Duodenal mucosa (tissue), 2 donors: ENCODE results near the gene GREB1.

ENCODE experiments used
- H3K27ac ChIP-seq: one replicate; pipeline ENCODE4 v1.7.0; 2013; ENCODE audit warnings: low read depth, low read length
- H3K27me3 ChIP-seq, 2 donors: one replicate each; pipeline ENCODE4 v1.7.0; 2013; ENCODE audit warnings: low read length in 2 of 2, control low read depth in 1 of 2; ENCODE audit not compliant: insufficient read depth in 2 of 2, control insufficient read depth in 1 of 2
- H3K36me3 ChIP-seq, 2 donors: one replicate each; pipeline ENCODE4 v1.7.0; 2013; ENCODE audit warnings: low read length in 2 of 2, control low read depth in 1 of 2; ENCODE audit not compliant: insufficient read depth in 2 of 2, control insufficient read depth in 1 of 2
- H3K4me1 ChIP-seq, 2 donors: one replicate each; pipeline ENCODE4 v1.7.0; 2013; ENCODE audit warnings: low read length in 2 of 2, control low read depth in 1 of 2; ENCODE audit not compliant: insufficient read depth in 2 of 2, control insufficient read depth in 1 of 2
- H3K4me3 ChIP-seq, 2 donors: one replicate each; pipeline ENCODE4 v1.7.0; 2013; ENCODE audit warnings: low read length in 2 of 2, low read depth in 1 of 2
- H3K9ac ChIP-seq, 2 donors: one replicate each; pipeline ENCODE4 v1.7.0; 2013; ENCODE audit warnings: low read length in 2 of 2, low read depth in 1 of 2
- H3K9me3 ChIP-seq, 2 donors: one replicate each; pipeline ENCODE4 v1.7.0; 2013; ENCODE audit warnings: low read length in 2 of 2, control low read depth in 1 of 2; ENCODE audit not compliant: control insufficient read depth in 1 of 2

Gene GREB1

GRCh38 chr2:11559786-11560155, 25.9 kb downstream of the GREB1 start:
- no peak overlapping the region for H3K27ac ChIP-seq
- no peak overlapping the region for H3K9ac ChIP-seq
- H3K9me3 ChIP-seq = no peaks in the 10 kb centered on the region
- H3K36me3 ChIP-seq = no peaks in the 10 kb centered on the region
- no peaks in the 10 kb centered on the region for H3K4me1 ChIP-seq
- no peak overlapping the region for H3K4me3 ChIP-seq
- H3K27me3 ChIP-seq = peaks cover 6 to 10% of the 10 kb centered on the region in 2 donors

DNA sequence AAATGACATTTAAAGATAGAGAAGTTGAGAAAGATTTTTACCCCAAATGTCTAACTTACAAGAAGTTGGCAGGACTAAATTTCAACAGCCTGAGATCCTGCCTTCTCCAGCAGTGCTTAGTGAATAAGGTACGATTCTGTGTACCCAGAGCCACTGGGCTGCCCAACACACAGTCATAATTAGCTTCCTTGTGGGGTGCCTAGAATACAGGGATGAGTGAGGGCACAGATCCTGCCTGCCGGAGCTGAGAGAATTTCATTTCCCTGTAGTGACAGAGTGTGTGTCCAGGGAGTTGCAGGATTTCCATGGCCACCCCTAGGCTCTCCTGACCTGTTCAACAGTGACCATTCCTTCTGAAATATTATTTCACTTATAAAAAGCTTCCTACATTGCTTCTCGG, 27.0 kb downstream of the GREB1 start:
- no peak overlapping the region for H3K9ac ChIP-seq
- H3K9me3 ChIP-seq = no peaks in the 10 kb centered on the region
- H3K4me3 ChIP-seq = no peak overlapping the region
- no peaks in the 10 kb centered on the region for H3K4me1 ChIP-seq
- peaks cover 6 to 9% of the 10 kb centered on the region in 2 donors for H3K27me3 ChIP-seq
- no peaks in the 10 kb centered on the region for H3K36me3 ChIP-seq
- no peak overlapping the region for H3K27ac ChIP-seq

DNA sequence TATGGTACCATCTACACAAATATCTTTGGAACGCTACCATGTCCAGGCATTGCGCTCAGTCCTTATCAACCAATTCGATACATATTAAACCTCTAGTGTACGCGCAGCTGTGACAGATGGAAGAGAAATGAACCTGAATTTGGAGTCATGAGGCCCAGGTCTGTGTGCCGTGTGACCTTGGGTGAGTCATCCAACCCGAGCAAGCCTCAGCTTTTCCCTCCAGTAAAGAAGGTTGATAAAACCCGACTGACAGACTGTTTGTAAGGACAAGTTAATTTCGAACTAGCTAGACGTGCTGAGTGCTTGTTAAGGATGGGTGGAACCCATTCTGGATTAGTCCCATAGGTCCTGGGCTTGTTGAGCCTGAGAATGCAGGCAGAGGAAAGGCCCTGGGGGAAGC, 28.2 kb downstream of the GREB1 start:
- Histone ChIP-seq H3K9me3 (no peaks in the 10 kb centered on the region), H3K36me3 (no peaks in the 10 kb centered on the region), H3K27me3 (no peaks in the 10 kb centered on the region), H3K4me1 (no peaks in the 10 kb centered on the region), H3K9ac (no peak overlapping the region), H3K27ac (no peak overlapping the region), H3K4me3 (no peak overlapping the region)

GRCh38 chr2:11562476-11562875, 28.6 kb downstream of the GREB1 start:
- no peak overlapping the region for H3K9ac ChIP-seq
- no peaks in the 10 kb centered on the region for H3K4me1 ChIP-seq
- no peak overlapping the region for H3K4me3 ChIP-seq
- H3K27me3 ChIP-seq = no peaks in the 10 kb centered on the region
- no peaks in the 10 kb centered on the region for H3K36me3 ChIP-seq
- H3K27ac ChIP-seq = no peak overlapping the region
- no peaks in the 10 kb centered on the region for H3K9me3 ChIP-seq

DNA sequence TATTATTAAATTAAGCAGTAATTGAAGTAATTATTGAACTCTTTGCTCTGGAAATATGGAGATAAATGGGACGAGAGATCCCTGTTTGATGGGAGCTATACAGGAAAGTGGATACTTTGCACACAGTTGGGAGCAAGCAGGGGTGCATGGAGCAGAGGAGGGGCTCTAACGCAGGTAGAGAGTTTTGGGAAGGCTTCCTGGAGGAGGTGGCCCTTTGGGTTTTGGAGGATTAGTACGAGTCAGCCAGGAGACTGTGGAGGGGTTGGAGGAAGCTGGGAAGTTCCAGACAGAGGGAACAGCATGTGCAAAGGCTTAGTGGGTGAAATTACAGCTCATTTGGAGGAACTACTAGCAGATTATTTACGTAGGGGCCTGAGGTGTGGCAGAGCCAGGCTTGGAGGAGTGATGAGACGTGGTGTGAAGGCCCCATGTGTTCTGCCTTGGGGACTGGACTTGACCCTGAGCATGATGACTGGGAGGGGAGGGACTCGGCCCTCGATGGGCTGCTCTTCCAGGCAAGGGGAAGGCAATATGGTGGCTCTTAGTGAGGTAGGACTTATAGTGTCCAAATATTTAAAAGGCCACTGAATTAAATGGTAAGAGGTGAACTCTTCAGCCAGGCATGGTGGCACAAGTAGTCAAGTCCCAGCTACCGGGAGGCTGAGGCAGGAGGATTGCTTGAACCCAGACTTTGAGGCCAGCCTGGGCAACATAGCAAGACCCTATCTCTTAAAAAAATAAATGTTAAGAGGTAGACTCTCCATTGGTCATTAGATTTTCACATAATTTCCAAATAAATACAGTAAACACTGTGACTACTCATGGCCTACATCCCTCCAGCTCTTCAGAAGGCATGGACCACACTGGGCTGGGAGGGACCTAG, 30.2 kb downstream of the GREB1 start:
- H3K27ac ChIP-seq = no peak overlapping the region
- no peak overlapping the region for H3K9ac ChIP-seq
- no peaks in the 10 kb centered on the region for H3K36me3 ChIP-seq
- no peak overlapping the region for H3K4me3 ChIP-seq
- no peaks in the 10 kb centered on the region for H3K4me1 ChIP-seq
- H3K9me3 ChIP-seq = no peaks in the 10 kb centered on the region
- no peaks in the 10 kb centered on the region for H3K27me3 ChIP-seq

GRCh38 chr2:11564816-11565567, 31.1 kb downstream of the GREB1 start:
- H3K9me3 ChIP-seq = no peaks in the 10 kb centered on the region
- no peak overlapping the region for H3K27ac ChIP-seq
- H3K4me3 ChIP-seq = no peak overlapping the region
- no peaks in the 10 kb centered on the region for H3K36me3 ChIP-seq
- no peak overlapping the region for H3K9ac ChIP-seq
- H3K27me3 ChIP-seq = no peaks in the 10 kb centered on the region
- H3K4me1 ChIP-seq = no peaks in the 10 kb centered on the region

DNA sequence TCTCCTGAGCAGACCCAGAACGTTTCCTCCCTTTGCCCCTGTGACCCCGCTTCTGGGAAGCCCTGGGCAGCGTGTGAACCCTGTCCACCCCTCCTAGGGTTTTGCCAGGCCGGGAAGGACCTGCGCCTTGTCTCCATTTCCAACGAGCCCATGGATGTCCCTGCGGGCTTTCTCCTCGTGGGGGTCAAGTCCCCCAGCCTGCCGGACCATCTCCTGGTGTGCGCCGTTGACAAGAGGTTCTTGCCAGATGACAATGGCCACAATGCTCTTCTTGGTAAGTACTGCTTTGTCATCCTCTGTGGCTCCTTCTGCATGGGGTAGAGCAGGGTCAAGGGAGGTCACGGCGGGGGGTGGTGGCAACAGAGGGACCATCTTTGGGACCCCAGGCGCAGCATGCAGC, 32.5 kb downstream of the GREB1 start:
- Histone ChIP-seq H3K4me3 (no peak overlapping the region), H3K27me3 (no peaks in the 10 kb centered on the region), H3K9me3 (no peaks in the 10 kb centered on the region), H3K4me1 (no peaks in the 10 kb centered on the region), H3K9ac (no peak overlapping the region), H3K27ac (no peak overlapping the region), H3K36me3 (no peaks in the 10 kb centered on the region)

DNA sequence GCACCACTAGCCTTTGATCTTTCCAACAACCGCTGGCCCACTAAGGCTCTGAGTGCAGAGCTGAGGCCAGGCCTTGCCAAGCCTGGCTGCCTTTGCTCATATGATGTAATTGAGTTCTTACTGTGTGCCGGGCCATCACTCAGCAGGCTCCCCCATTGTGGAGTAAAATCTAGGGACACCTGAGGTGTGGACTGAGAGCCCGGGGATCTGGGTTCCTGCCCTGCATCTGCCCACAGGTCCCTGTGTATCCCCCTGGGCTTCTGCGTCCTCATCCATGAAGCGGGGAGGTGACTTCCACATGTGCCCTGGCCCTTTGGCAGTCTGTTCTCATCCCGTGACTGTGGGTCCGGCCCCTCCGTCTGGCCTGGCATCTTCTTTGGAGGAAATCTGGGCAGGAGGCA, 33.8 kb downstream of the GREB1 start:
- H3K9me3 ChIP-seq = no peaks in the 10 kb centered on the region
- H3K27me3 ChIP-seq = no peaks in the 10 kb centered on the region
- no peak overlapping the region for H3K4me3 ChIP-seq
- no peaks in the 10 kb centered on the region for H3K4me1 ChIP-seq
- H3K36me3 ChIP-seq = no peaks in the 10 kb centered on the region
- no peak overlapping the region for H3K27ac ChIP-seq
- H3K9ac ChIP-seq = no peak overlapping the region

GRCh38 chr2:11568436-11568835, 34.6 kb downstream of the GREB1 start:
- H3K4me1 ChIP-seq = no peaks in the 10 kb centered on the region
- no peaks in the 10 kb centered on the region for H3K27me3 ChIP-seq
- H3K27ac ChIP-seq = no peak overlapping the region
- H3K9ac ChIP-seq = no peak overlapping the region
- H3K4me3 ChIP-seq = no peak overlapping the region
- no peaks in the 10 kb centered on the region for H3K36me3 ChIP-seq
- no peaks in the 10 kb centered on the region for H3K9me3 ChIP-seq

GRCh38 chr2:11569636-11570035, 35.8 kb downstream of the GREB1 start:
- Histone ChIP-seq H3K4me1 (no peaks in the 10 kb centered on the region), H3K27ac (no peak overlapping the region), H3K36me3 (no peaks in the 10 kb centered on the region), H3K9ac (no peak overlapping the region), H3K4me3 (no peak overlapping the region), H3K9me3 (no peaks in the 10 kb centered on the region), H3K27me3 (no peaks in the 10 kb centered on the region)
